Endothelial cell (in vitro differentiated cells): ENCODE results near the gene SNCG. TPM values are rescaled to one million over a fixed set of nuclear protein-coding genes. Genes with fewer than 3 reads are reported as not detected.
"Not testable (repeated sequence)": the region's sequence is repeated elsewhere in the genome, so short reads cannot be mapped to it uniquely, and the experiment has no call there.

Experiments
- DNase-seq: peaks from one replicate; pipeline ENCODE4 v3.0.0; 2021; ENCODE audit warnings: low spot score
- H3K27ac Mint-ChIP-seq: one replicate; pipeline ENCODE4 v1.8.0; 2021; ENCODE audit warnings: mixed read lengths, inconsistent platforms; ENCODE audit not compliant: unreplicated experiment
- H3K27me3 Mint-ChIP-seq: one replicate; pipeline ENCODE4 v1.8.0; 2021; ENCODE audit warnings: mild to moderate bottlenecking, moderate library complexity, mixed read lengths, inconsistent platforms; ENCODE audit not compliant: unreplicated experiment
- H3K36me3 Mint-ChIP-seq: one replicate; pipeline ENCODE4 v1.8.0; 2021; ENCODE audit warnings: mild to moderate bottlenecking, low read depth, mixed read lengths, inconsistent platforms; ENCODE audit not compliant: unreplicated experiment
- H3K4me1 Mint-ChIP-seq: one replicate; pipeline ENCODE4 v1.8.0; 2021; ENCODE audit warnings: mild to moderate bottlenecking, mixed read lengths, inconsistent platforms; ENCODE audit not compliant: unreplicated experiment
- H3K4me3 Mint-ChIP-seq: one replicate; pipeline ENCODE4 v1.8.0; 2021; ENCODE audit warnings: mild to moderate bottlenecking, mixed read lengths, inconsistent platforms; ENCODE audit not compliant: unreplicated experiment
- H3K9me3 Mint-ChIP-seq: one replicate; pipeline ENCODE4 v1.8.0; 2021; ENCODE audit warnings: mixed read lengths, inconsistent platforms; ENCODE audit not compliant: unreplicated experiment
- CTCF ChIP-seq: fragments of 200-600 bp; sonication (generic); IDR thresholded peaks from one replicate; pipeline ENCODE4 v1.5.0; 2021; ENCODE audit warnings: antibody characterized with exemption; ENCODE audit not compliant: unreplicated experiment
- total RNA-seq: library from RNA; stranded (reverse); fragmentation: NEBNext Ultra II Directional; extraction: Animal tissue kit (Norgen Biotek cat#: 25700); gene quantifications from one replicate; pipeline ENCODE4 v1.2.1, GENCODE V29; 2021; ENCODE audit not compliant: unreplicated experiment

The SNCG gene
- total RNA-seq, 1 donor from 2014 or later, result 52.9 TPM

DNA sequence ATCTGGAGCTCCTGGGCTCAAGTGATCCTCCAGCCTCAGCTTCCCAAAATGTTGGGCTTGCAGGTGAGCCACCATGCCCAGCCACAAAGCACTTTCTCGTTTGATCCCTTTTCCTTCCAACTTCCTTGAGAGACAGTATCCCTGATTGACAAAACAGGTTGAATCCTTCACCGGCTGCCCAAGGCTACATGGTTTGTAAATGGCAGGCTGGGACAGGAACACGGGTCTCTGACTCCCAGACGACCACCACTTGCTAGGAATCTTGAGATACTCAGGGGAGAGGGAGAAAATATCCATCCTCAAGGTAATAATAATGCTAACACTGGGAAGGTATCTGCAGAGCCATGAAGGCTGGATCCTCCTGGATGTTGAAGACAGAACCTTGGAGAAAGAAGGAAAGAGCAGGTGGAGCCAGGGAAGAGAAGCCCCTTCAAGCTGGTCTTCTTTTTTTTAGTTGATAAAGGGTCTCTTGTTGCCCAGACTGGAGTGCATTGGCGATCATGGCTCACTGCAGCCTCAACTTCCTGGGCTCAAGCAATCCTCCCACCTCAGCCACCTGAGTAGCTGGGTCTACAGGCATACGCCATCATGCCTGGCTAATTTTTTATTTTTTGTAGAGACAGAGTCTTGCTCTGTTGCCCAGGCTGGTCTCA, 20.8 kb upstream of the SNCG start:
- no peak for TF ChIP-seq CTCF
- Mint-ChIP-seq H3K9me3 (no peaks in the 10 kb centered on the region), H3K27me3 (peaks cover 14% of the 10 kb centered on the region), H3K4me1 (peaks cover 12% of the 10 kb centered on the region), H3K27ac (no peak overlapping the region), H3K36me3 (peaks cover 52% of the 10 kb centered on the region), H3K4me3 (peak overlapping the region; percentile 57)
- no peak for DNase-seq

GRCh38 chr10:86938260-86938659, 20.1 kb upstream of the SNCG start:
- Mint-ChIP-seq H3K27me3 (peaks cover 14% of the 10 kb centered on the region), H3K4me3 (no peak overlapping the region), H3K4me1 (peaks cover 14% of the 10 kb centered on the region), H3K36me3 (peaks cover 47% of the 10 kb centered on the region), H3K9me3 (no peaks in the 10 kb centered on the region), H3K27ac (no peak overlapping the region)
- no peak for TF ChIP-seq CTCF
- DNase-seq, result no peak

- peaks cover 52% of the 10 kb centered on the region for H3K36me3 Mint-ChIP-seq
- not testable (repeated sequence) for DNase-seq, H3K9me3 Mint-ChIP-seq, H3K27ac Mint-ChIP-seq
- H3K27me3 Mint-ChIP-seq, result peaks cover 21% of the 10 kb centered on the region
- H3K4me3 Mint-ChIP-seq, result peak overlapping the region; percentile 84
- peaks cover 26% of the 10 kb centered on the region for H3K4me1 Mint-ChIP-seq
These were observed 18.3 kb upstream of the SNCG start for GRCh38 chr10:86940076-86940475.

GRCh38 chr10:86940677-86941076, 17.7 kb upstream of the SNCG start:
- H3K4me1 Mint-ChIP-seq, result peaks cover 29% of the 10 kb centered on the region
- no peak for TF ChIP-seq CTCF
- peak overlapping the region; percentile 84 for H3K4me3 Mint-ChIP-seq
- peak overlapping the region; percentile 36 for H3K27ac Mint-ChIP-seq
- H3K9me3 Mint-ChIP-seq, result no peaks in the 10 kb centered on the region
- no peak for DNase-seq
- H3K36me3 Mint-ChIP-seq, result peaks cover 50% of the 10 kb centered on the region
- H3K27me3 Mint-ChIP-seq, result peaks cover 22% of the 10 kb centered on the region

- no peaks in the 10 kb centered on the region for H3K9me3 Mint-ChIP-seq
- H3K36me3 Mint-ChIP-seq, result peaks cover 45% of the 10 kb centered on the region
- no peak for DNase-seq
These were observed 17.0 kb upstream of the SNCG start for GRCh38 chr10:86941426-86941825.

More at GRCh38 chr10:86941426-86941825, 17.0 kb upstream of the SNCG start:
- TF ChIP-seq CTCF, result no peak
- Mint-ChIP-seq H3K4me3 (peak overlapping the region; percentile 7), H3K4me1 (peaks cover 26% of the 10 kb centered on the region), H3K27ac (no peak overlapping the region), H3K27me3 (peaks cover 18% of the 10 kb centered on the region)
